Renal cortical epithelial cell (primary cell): ENCODE results near the gene MRPL20. TPM values are rescaled to one million over a fixed set of nuclear protein-coding genes. Genes with fewer than 3 reads are reported as not detected.
"Not testable (repeated sequence)": the region's sequence is repeated elsewhere in the genome, so short reads cannot be mapped to it uniquely, and the experiment has no call there.

Experiments used
- DNase-seq: peaks from one replicate; pipeline ENCODE4 v3.0.0-alpha.2; 2011; ENCODE audit warnings: low read depth
- total RNA-seq: library from RNA; depleted of rRNA; stranded (reverse); fragments of >200 nt; gene quantifications from 2 replicates; pipeline ENCODE4 v1.2.3, GENCODE V29; 2014

Gene MRPL20
- total RNA-seq, 1 donor from 2014 or later: 72.1 TPM

DNA sequence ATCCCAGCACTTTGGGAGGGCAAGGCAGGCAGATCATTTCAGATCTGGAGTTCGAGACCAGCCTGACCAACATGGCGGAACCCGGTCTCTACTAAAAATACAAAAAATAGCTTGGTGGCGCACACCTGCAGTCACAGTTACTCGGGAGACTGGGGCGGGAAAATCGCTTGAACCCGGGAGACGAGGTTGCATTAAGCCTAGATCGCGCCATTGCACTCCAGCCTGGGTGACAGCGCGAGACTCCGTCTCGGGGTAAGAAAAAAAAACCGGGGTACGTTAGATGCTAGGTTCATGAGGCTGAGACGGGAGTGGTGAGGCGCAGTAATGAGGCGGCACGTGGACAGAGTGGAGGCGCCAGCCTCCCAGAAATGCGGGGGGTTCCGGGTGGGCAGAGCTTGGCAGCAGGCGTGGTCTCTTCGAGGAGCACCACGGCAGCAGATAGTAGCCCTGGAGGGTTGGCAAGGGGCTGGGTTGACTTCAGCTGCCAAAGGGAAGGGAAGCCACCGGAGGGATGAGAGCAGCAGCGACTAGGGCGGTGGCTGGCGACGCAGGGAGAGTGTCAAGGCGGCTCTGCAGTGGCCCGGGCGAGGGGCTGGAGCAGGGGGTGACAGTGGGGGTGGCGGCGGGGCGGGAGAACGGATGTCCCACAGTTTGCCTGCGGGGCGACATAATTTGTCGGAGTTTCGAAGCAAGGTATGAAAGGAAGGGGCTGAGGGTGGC, 832 bp downstream of the MRPL20 start:
- no peak for DNase-seq

- DNase-seq: no peak
These were observed 3.4 kb downstream of the MRPL20 start for GRCh38 chr1:1403653-1404052.

GRCh38 chr1:1402901-1403392, 4.1 kb downstream of the MRPL20 start:
- not testable (repeated sequence) for DNase-seq

- DNase-seq: peak; percentile 61
These were observed 4.8 kb downstream of the MRPL20 start for GRCh38 chr1:1402072-1402900.

GRCh38 chr1:1401457-1402010, 5.6 kb downstream of the MRPL20 start:
- no peak for DNase-seq

- DNase-seq: no peak
These were observed 6.3 kb downstream of the MRPL20 start for GRCh38 chr1:1400576-1401456.

- no peak for DNase-seq
These were observed 7.1 kb downstream of the MRPL20 start for GRCh38 chr1:1399872-1400575.

DNA sequence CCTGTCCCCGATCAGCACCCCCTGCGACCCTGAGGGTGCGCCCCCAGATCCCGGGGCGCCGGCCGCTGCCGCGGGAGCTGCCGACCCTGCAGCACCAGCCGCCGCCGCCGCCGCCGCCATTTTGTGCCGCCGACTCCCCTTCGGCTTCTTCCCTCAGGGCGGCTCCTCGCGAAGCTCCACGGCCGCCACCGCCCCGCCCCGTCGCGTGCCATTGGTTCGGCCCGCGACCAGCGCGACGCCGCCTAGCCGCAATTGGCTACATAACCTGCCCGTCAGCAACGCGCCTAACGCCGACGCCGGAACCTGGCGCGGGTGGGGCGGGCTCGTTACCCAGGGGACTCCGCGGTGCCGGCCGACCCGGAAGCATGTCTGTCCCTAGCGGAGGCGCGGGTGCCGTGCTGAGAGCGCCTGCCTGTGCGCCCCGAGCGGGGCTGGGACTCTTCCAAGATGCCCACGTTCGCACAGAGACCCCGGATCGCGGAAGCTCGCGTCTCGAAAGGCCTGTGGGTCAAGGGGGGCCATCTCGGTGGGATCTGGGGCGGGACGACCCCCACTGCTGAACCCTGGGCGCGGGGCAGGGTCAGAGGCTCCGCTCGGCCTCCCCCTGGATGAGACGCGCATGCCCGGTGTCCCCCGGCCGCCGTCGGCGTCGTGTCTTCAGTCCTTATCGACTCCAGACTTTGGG, 7.8 kb downstream of the MRPL20 start, which contains the start of gene CCNL2:
CCNL2 (minus strand) TSS at position 149 of the 685 bp plus-strand sequence; CDS start at position 120, 29 bp downstream.
- peak; percentile 88 for DNase-seq

DNA sequence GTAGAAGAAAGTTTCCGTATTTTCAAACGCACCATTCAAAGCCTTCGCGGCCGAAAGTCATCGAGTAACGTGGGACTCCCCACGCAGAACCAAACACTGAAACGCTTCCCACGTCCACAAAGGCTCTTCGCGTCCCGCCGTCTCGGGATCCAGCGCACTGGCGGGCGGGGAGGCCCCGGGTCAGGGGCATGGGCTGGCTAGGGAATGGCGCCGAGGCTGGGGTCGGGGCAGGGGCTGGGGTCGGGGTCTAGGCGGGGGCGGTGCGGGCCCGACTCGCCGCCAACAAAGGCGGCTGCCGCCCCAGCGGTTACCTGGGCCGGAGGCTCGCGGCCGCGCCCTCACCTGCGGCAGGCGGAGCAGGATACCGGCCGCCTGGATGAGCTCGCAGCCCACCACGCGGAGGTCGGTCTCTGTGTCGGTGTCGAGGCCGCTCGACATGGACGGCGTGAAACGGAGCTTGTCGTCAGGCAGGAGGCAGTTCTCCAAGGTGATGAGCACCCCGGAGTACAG, 8.4 kb downstream of the MRPL20 start:
- no peak for DNase-seq

- DNase-seq: no peak
These were observed 9.1 kb downstream of the MRPL20 start for GRCh38 chr1:1397839-1398523.

GRCh38 chr1:1395166-1395565, 11.9 kb downstream of the MRPL20 start:
- no peak for DNase-seq

DNA sequence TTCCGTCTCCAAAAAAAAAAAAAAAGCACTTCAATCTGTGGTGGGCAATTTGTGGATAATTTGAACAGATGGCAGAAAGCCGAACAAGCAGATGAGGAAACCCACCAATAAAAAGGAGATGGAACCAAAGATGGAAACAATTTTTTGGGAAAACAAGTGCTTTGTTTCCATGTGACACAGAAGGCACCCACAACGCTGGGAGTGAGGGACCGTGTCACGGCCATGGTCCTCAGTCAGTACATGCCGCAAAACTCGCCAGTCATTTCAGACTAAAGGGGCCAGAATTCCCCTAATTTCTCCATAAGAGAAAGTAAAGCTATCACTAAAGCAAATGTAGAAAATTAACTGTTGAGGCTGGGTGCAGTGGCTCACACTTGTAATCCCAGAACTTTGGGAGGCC, 13.0 kb downstream of the MRPL20 start:
- DNase-seq: no peak

DNA sequence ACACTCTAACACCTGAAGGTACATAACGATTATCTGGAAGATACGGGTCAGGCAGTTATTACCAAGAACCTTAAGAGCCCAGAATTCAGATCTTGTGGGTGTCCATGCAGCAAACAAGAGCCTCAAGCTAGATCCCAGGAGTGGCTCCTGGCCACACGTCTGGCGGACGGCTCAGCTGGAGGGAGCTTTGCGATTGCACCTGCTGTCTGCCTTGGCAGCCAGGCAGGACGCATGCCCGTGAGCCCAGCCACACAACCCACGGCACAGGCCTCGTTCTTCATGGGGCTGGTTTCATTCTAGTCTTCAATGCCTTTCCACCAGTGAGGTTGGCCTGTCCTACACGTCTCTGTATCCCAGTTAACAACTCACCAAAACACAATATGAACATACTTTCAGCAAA, 13.7 kb downstream of the MRPL20 start:
- no peak for DNase-seq

DNA sequence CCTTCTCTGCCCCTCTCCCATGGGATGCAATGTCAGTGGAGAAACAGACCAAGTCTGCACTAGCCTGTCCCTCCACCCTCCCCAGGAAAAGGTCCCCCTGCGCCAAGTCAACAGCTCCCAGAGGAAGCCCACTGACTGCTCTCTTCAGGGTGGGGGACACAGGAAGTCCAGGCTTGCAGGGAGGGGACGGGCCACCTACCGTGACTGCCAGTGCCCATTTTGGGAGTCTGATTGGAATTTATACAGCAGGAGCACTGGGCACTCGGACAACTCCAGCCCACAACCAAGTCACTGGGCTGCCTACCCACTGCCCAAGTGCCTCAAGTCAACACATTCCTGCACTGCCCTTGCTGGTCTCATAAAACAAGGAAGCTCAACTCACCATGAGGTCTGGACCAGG, 14.1 kb downstream of the MRPL20 start:
- no peak for DNase-seq

GRCh38 chr1:1391225-1391624, 15.9 kb downstream of the MRPL20 start:
- DNase-seq: no peak

DNA sequence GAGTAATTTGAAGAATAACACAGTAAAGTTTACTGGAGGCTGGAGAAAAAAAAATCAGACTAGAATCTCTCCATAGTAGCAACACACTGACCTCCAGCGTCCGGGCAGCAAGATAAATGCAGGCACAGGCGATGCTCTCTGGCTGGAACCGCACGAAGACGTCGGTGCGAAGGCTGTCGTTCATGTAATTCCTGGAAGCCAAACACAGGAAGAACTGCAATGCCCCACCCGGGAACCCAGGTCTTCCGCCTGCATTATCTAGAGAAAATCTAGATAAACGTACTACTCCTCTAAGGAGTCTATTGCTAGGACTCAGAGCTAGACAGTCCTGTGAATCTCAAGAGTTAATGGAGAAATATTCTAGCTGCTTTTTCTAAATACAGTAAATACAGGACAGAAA, 16.4 kb downstream of the MRPL20 start:
- no peak for DNase-seq

- DNase-seq: no peak
These were observed 19.0 kb downstream of the MRPL20 start for GRCh38 chr1:1388078-1388472.

GRCh38 chr1:1387098-1388077, 19.7 kb downstream of the MRPL20 start:
- no peak for DNase-seq
